GM18499 (cell line): Measurements from ENCODE around the gene SRY.
"Not testable (repeated sequence)": the region's sequence is repeated elsewhere in the genome, so short reads cannot be mapped to it uniquely, and the experiment has no call there.

Experiments
- ATAC-seq: cut with Tn5 transposase; IDR thresholded peaks from one replicate; pipeline ENCODE4 v1.9.1; 2021; ENCODE audit warnings: moderate number of reproducible peaks; ENCODE audit not compliant: insufficient read depth, unreplicated experiment

The SRY gene

GRCh38 chrY:2787600-2787999 lies at the start of gene SRY:
Gene SRY, minus strand, starts transcription at chrY:2787682. Its CDS starts 79 bp downstream, at chrY:2787603.
- ATAC-seq = no peak

GRCh38 chrY:2837078-2837477 lies 49.6 kb upstream of the SRY start:
- ATAC-seq = no peak

- ATAC-seq = no peak
Observed at GRCh38 chrY:2835230-2835629, 47.7 kb upstream of the SRY start.

GRCh38 chrY:2828497-2828896 lies 41.0 kb upstream of the SRY start:
- ATAC-seq = no peak

- no peak for ATAC-seq
Observed at GRCh38 chrY:2824471-2824870, 37.0 kb upstream of the SRY start.

- not testable (repeated sequence) for ATAC-seq
Observed at GRCh38 chrY:2817146-2817896, 29.8 kb upstream of the SRY start.

GRCh38 chrY:2800246-2800645 lies 12.8 kb upstream of the SRY start:
- ATAC-seq = no peak

- ATAC-seq = no peak
Observed at GRCh38 chrY:2797991-2798390, 10.5 kb upstream of the SRY start.

GRCh38 chrY:2796977-2797523 lies 9.6 kb upstream of the SRY start:
- ATAC-seq = no peak

- no peak for ATAC-seq
Observed at GRCh38 chrY:2789756-2790155, 2.3 kb upstream of the SRY start.

GRCh38 chrY:2786876-2787512 lies 488 bp downstream of the SRY start:
- no peak for ATAC-seq
